Erythroblast (primary cell): ENCODE measurements around the gene CD38.

ENCODE experiments used
- GATA1 ChIP-seq: IDR thresholded peaks from 2 replicates; pipeline ENCODE4 v1.6.1; 2011; ENCODE audit warnings: low read depth, mild to moderate bottlenecking, control low read depth, low read length, moderate library complexity
- POLR2A ChIP-seq: IDR thresholded peaks from 2 replicates; pipeline ENCODE4 v1.6.1; 2011; ENCODE audit warnings: mild to moderate bottlenecking, low read length

DNA sequence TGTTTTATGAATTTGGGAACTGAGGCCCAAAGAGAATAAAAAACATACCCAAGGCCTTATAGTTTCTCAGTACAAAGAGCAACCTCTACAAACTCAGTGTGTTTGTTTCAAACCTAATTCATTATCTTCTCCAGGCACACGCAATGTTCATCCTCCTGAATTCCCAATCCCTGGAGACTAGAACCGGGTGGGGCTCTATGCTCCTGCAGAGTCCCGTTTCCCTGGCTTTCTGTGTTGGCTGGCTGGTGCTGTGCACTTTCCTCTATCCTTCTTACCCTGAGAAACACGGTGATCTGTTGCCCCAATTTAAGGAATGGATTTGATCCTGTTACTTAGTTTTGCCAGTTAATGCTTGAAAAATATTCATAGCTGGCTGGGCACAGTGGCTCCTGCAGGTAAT lies 96.5 kb downstream of the CD38 start:
- TF ChIP-seq POLR2A (no peak), GATA1 (no peak)
